Prostate gland (tissue), 2 donors: ENCODE data around the gene KCND2. TPM values are rescaled to one million over a fixed set of nuclear protein-coding genes. Genes with fewer than 3 reads are reported as not detected.

Experiments used
- DNase-seq: peaks from one replicate; pipeline ENCODE4 v3.0.0-alpha.2; 2019; ENCODE audit warnings: low spot score
- H3K27ac ChIP-seq, 2 donors: fragments of 200-600 bp; sonication (generic); 2 replicates each; pipeline ENCODE4 v1.5.1; 2017 to 2019
- H3K27me3 ChIP-seq: fragments of 200-600 bp; sonication (generic); replicated peaks from 2 replicates; pipeline ENCODE4 v1.5.1; 2019; ENCODE audit not compliant: insufficient read depth
- H3K36me3 ChIP-seq, 2 donors: fragments of 200-600 bp; sonication (generic); 1 replicate in 1 of 2; 2 replicates in 1 of 2; pipeline versions ENCODE4 v1.5.1 to v1.8.1; 2017 to 2019
- H3K4me1 ChIP-seq: fragments of 200-600 bp; sonication (generic); replicated peaks from 2 replicates; pipeline ENCODE4 v1.5.1; 2019
- H3K4me3 ChIP-seq, 2 donors: fragments of 200-600 bp; sonication (generic); 2 replicates each; pipeline ENCODE4 v1.5.1; 2017 to 2019
- H3K9me3 ChIP-seq: fragments of 200-600 bp; sonication (generic); 2 replicates; pipeline ENCODE4 v1.5.1; 2017
- CTCF ChIP-seq, 4 experiments: fragments of 200-600 bp in 2 of 4; fragments of 450-650 bp in 2 of 4; sonication (generic) in 2 of 4; IDR thresholded peaks; 1 replicate in 3 of 4; 2 replicates in 1 of 4; pipeline ENCODE4 v1.5.1; 2016 to 2019; ENCODE audit warnings: antibody characterized with exemption in 4 of 4, mild to moderate bottlenecking in 2 of 4, moderate library complexity in 2 of 4
- POLR2A ChIP-seq: fragments of 450-650 bp; IDR thresholded peaks from one replicate; pipeline ENCODE4 v1.6.1; 2016; ENCODE audit warnings: antibody characterized with exemption, mild to moderate bottlenecking
- POLR2AphosphoS5 ChIP-seq: sonication (generic); formaldehyde crosslinking; IDR thresholded peaks from one replicate; pipeline ENCODE4 v1.6.1; 2017; ENCODE audit warnings: antibody characterized with exemption
- WGBS: methylation state at CpG from one replicate; pipeline ENCODE4 v1.1.5; 2018; 5-methylcytosine and 5-hydroxymethylcytosine counted together
- intact Hi-C: fragments of 100-400 bp; cut with DNase I; formaldehyde crosslinking; loops from one replicate; pipeline ENCODE4 v1.14.2; 2022
- total RNA-seq, 2 donors: library from RNA; depleted of rRNA; stranded (reverse); fragments of >200 nt; gene quantifications; one replicate each; pipeline ENCODE4 v1.1.0, GENCODE V29; 2016

Gene KCND2
- total RNA-seq, 2 donors from 2014 or later = 3.0 TPM; not detected in 1

DNA sequence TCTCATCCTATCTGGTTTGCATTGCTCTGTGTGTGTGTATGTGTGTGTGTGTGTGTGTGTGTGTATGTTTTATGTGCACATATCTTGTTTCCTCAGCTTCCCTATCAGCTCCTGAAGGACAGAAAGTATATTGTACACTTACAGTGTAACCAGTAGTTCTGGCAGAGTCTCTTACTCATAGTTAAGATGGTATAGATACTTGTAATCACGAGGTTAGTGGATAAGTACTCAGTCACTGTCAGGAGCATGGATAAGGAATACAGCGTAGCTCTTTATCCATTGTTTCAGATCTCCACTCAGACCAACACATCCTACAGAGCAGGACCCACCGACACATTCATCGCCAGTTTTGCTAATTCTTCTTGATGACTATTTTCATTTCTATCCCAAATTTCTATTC, 309.9 kb downstream of the KCND2 start:
- WGBS = 94% methylated on average over 4 of the region's 4 CpGs
- Histone ChIP-seq H3K27me3 (no peaks in the 10 kb centered on the region), H3K36me3 (no peaks in the 10 kb centered on the region), H3K27ac (no peak overlapping the region), H3K9me3 (no peaks in the 10 kb centered on the region), H3K4me3 (no peak overlapping the region), H3K4me1 (no peaks in the 10 kb centered on the region)
- intact Hi-C loops = no loop called here
- TF ChIP-seq CTCF (IDR thresholded peaks at IDR 0.05) (no peak), POLR2A (no peak), POLR2AphosphoS5 (no peak)
- DNase-seq = no peak

GRCh38 chr7:120583899-120584586, 311.1 kb downstream of the KCND2 start:
- intact Hi-C loops = no loop called here
- WGBS = 96% methylated on average over 4 of the region's 4 CpGs

DNA sequence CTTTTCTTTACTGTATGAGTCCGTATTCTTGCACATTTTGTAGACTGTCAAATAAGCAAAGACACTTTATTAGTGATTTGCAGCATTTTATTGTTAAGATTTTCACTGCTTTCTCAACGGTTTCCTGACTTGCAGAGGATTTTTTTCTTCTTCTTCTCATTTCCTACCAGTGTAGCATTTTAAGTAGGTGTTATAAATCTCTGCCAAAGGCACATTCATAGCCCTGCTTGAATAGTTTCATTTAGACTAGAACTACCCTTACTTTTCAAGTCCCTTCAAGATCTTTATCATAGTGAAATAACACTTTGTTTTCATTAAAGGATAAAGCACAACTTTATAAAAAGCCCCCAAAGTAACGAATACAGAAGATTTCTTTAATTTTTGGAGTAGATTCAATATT, 313.6 kb downstream of the KCND2 start:
- TF ChIP-seq CTCF (IDR thresholded peaks at IDR 0.05) (no peak), POLR2AphosphoS5 (no peak), POLR2A (no peak)
- intact Hi-C loops = no loop called here
- Histone ChIP-seq H3K9me3 (no peaks in the 10 kb centered on the region), H3K27ac (no peak overlapping the region), H3K4me3 (no peak overlapping the region), H3K36me3 (no peaks in the 10 kb centered on the region), H3K4me1 (no peaks in the 10 kb centered on the region), H3K27me3 (no peaks in the 10 kb centered on the region)
- no peak for DNase-seq
- 15% methylated on average over 3 of the region's 3 CpGs for WGBS

More at GRCh38 chr7:120583899-120584586, 311.1 kb downstream of the KCND2 start:
- TF ChIP-seq CTCF (IDR thresholded peaks at IDR 0.05) (no peak), POLR2A (no peak), POLR2AphosphoS5 (no peak)
- Histone ChIP-seq H3K4me3 (no peak overlapping the region), H3K27ac (no peak overlapping the region), H3K36me3 (no peaks in the 10 kb centered on the region), H3K9me3 (no peaks in the 10 kb centered on the region), H3K27me3 (no peaks in the 10 kb centered on the region), H3K4me1 (no peaks in the 10 kb centered on the region)
- DNase-seq = no peak

DNA sequence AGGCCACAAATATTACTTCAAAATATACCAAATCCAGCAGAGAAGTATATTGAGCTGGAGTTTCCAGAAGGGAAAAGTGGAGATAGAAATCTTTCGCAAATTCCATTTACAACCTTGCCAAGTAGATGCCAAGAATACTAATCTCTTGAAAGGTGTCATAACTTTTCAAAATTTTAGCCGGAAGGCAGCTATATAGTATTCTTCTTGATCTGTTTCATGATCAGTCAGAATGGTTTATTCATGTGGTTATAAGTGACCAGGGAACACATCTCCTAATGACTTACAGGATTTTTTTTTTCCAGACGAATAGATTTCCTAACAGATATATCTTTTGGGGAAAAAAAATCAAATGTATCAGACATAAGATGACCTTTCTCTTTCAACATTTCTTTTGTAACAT, 314.3 kb downstream of the KCND2 start:
- no peak for DNase-seq
- Histone ChIP-seq H3K36me3 (no peaks in the 10 kb centered on the region), H3K4me1 (no peaks in the 10 kb centered on the region), H3K27ac (no peak overlapping the region), H3K27me3 (no peaks in the 10 kb centered on the region), H3K4me3 (no peak overlapping the region), H3K9me3 (no peaks in the 10 kb centered on the region)
- WGBS = 71% methylated on average over 3 of the region's 3 CpGs
- no peak for TF ChIP-seq CTCF (IDR thresholded peaks at IDR 0.05)
- TF ChIP-seq POLR2AphosphoS5 = no peak
- no peak for TF ChIP-seq POLR2A
- intact Hi-C loops = no loop called here

DNA sequence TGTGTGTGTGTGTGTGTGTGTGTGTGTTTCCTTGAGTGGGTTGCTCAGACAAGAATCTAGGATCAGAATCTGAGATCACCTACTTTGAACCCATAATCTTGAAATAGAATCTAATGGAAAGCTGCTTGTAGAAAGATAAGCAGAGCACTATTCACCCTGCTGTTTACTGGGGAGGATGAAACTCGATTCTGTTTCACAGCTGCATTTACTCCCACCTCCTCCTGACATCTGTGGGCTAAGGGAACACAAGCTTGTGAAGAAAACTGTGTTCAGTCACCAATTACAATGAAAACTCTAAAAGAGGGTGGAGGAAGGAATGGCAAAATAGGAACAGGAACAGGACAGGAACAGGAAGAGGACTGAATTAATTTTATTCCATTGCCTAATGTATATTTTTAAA, 315.4 kb downstream of the KCND2 start:
- intact Hi-C loops = no loop called here
- no peak overlapping the region for H3K4me3 ChIP-seq
- no peaks in the 10 kb centered on the region for H3K27me3 ChIP-seq
- WGBS = 6% methylated on average over 1 of the region's 1 CpG
- H3K27ac ChIP-seq = no peak overlapping the region
- no peak for DNase-seq
- H3K4me1 ChIP-seq = no peaks in the 10 kb centered on the region
- TF ChIP-seq CTCF (IDR thresholded peaks at IDR 0.05) (no peak), POLR2A (no peak), POLR2AphosphoS5 (no peak)
- H3K36me3 ChIP-seq = no peaks in the 10 kb centered on the region
- H3K9me3 ChIP-seq = no peaks in the 10 kb centered on the region
